Kidney epithelial cell (primary cell): ENCODE measurements around the gene TFIP11. TPM values are rescaled to one million over a fixed set of nuclear protein-coding genes. Genes with fewer than 3 reads are reported as not detected.

Experiments
- DNase-seq: peaks from one replicate; pipeline ENCODE4 v3.0.0-alpha.2; 2010; ENCODE audit warnings: low read depth
- H3K27me3 ChIP-seq: 2 replicates; pipeline ENCODE4 v1.6.0; 2011; ENCODE audit warnings: low read length; ENCODE audit not compliant: control insufficient read depth, insufficient read depth
- H3K36me3 ChIP-seq: 2 replicates; pipeline ENCODE4 v1.5.1; 2011; ENCODE audit warnings: low read length; ENCODE audit not compliant: control insufficient read depth, insufficient read depth
- H3K4me3 ChIP-seq: 2 replicates; pipeline ENCODE4 v1.5.1; 2011; ENCODE audit warnings: low read depth, mild to moderate bottlenecking, control low read depth, low read length
- total RNA-seq: library from RNA; depleted of rRNA; stranded (reverse); fragments of >200 nt; gene quantifications from 2 replicates; pipeline ENCODE4 v1.2.3, GENCODE V29; 2015
- TF ChIP-seq, protein P1 (sequence below): IDR thresholded peaks from 2 replicates; pipeline ENCODE4 v1.5.1; 2011; ENCODE audit warnings: mild to moderate bottlenecking, moderate library complexity, low read length, control low read depth, inconsistent platforms; ENCODE audit not compliant: insufficient read depth, poor library complexity, severe bottlenecking

TFIP11 gene
- total RNA-seq: 40.0 and 45.8 TPM in 2 replicates

DNA sequence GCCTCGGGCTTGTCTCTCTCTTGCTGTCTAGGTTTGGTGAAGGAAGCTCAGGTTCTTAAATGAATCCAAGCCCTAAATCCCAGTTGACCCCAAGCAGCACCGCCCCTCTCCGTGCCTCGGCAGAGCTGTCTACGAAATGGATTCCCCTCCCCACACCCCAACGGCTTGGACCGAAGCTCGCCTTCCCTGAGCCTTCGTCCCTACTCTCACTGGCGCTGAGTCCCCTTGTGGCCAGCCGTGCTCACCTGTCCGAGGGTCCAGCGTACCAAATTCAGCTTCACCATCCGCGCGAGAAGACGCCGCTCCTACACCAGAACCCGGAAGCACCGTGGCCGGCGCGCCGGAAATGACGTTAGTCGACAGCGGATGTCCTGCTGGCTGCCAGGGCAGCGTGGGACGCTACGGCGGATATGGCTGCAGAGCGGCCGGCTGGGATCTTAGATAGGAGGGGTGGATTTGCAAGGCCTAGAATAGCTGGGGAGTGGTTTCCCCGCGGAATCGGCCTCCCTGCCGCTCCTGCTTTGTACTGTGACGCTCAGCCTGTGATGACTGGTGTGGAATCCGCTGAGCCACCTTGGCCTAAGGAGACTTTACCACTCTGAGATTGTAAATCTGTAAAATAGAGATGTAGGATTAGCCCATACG is at the start of gene TFIP11:
Gene TFIP11 (minus strand): TSS at position 325 of the 645 bp plus-strand sequence. CDS start 2,201 bp downstream, outside the sequence.
- DNase-seq: peak; percentile 70
- Histone ChIP-seq H3K4me3 (peak within 1 kb of the TSS; percentile 94), H3K27me3 (no peaks in the 10 kb centered on the region), H3K36me3 (no peaks in the 10 kb centered on the region)
- TF ChIP-seq, protein P1, sequence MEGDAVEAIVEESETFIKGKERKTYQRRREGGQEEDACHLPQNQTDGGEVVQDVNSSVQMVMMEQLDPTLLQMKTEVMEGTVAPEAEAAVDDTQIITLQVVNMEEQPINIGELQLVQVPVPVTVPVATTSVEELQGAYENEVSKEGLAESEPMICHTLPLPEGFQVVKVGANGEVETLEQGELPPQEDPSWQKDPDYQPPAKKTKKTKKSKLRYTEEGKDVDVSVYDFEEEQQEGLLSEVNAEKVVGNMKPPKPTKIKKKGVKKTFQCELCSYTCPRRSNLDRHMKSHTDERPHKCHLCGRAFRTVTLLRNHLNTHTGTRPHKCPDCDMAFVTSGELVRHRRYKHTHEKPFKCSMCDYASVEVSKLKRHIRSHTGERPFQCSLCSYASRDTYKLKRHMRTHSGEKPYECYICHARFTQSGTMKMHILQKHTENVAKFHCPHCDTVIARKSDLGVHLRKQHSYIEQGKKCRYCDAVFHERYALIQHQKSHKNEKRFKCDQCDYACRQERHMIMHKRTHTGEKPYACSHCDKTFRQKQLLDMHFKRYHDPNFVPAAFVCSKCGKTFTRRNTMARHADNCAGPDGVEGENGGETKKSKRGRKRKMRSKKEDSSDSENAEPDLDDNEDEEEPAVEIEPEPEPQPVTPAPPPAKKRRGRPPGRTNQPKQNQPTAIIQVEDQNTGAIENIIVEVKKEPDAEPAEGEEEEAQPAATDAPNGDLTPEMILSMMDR: peak; percentile 7

DNA sequence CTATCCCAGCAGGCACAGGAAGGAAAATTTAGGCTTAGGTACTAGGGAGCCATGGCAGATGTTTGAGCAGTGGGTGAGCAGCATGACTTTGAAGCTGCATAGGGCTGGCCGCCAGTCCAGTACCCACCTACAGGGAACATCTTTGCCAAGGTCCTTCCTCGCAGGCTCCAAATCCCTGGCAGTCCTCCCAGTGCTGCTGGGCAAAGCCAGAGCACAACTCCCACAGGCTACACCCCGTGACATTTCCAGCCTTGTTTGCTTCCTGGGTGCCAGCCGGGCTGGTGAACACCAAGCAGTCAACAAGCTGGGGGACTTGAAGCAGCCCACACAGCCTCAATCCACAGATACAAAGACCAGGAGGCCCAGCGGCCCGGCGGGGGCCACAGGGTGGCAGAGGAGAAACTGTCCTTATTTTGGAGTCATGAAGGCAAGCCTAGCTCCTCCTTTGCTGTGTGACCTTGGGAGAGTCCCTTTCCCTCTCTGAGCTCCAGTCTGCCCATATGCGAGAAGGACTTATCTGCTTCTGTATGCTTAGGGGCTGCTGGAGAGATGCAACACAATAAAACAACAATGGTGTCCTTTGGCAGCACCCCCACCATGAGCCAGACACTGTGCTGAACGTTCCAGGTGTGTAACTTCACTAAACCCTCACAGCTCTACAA is 49.6 kb upstream of the TFIP11 start:
- H3K36me3 ChIP-seq: no peaks in the 10 kb centered on the region
- no peaks in the 10 kb centered on the region for H3K27me3 ChIP-seq
- TF ChIP-seq, protein P1: no peak
- H3K4me3 ChIP-seq: no peak overlapping the region
- DNase-seq: no peak

DNA sequence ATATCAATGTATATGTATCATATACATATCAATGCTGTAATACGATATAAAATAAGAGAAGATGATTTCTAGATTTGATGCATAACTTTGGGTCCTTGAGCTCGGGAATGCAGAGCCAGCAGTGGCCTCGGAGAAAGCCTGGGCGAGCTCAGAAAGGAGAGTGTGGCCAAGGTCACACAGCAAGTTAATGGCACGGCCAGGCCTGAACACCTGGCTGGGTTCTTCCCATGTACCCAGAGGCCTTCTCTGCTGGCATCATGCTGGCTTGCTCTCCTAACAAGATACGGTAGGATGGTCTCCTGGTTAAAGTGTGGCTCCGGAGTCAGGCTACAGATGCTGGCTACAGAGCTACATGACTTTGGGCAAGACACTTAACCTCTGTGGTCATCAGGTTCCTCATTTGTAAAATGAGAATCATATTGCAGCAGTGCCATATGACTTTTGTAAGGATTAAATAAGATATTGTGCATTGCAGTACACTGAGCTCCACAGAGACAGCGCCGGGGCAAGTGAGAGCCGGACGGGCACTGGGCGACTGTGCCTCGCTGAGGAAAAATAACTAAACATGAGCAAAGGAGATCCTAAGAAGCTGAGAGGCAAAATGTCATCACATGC is 47.8 kb upstream of the TFIP11 start:
- no peak for DNase-seq
- TF ChIP-seq, protein P1: no peak
- H3K27me3 ChIP-seq: no peaks in the 10 kb centered on the region
- no peak overlapping the region for H3K4me3 ChIP-seq
- no peaks in the 10 kb centered on the region for H3K36me3 ChIP-seq

DNA sequence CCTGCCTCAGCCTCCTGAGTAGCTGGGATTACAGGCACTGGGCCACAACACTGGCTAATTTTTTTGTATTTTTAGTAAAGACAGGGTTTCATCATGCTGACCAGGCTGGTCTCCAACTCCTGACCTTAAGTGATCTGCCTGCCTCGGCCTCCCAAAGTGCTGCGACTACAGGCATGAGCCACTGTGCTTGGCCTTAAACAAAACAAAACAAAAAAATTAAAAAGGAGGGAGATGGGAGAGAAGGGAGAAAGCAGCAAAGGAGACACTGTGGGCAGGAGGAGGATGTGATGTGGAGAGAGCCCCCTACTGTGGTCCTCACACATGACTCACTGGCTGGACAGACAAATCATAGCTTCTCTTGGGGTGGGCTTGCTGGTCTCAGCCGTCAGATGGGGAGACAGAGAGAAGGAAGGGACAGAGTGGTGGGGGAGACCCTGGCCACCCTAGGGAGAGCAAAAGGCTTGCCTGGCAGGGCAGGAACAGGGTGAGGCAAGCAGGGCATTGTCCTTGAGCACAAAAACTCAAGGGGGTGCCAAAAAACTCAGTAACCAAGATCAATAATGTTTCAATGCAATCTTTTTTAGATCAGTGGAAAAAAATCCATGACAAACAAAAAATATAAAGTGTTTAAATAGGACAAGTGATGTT is 46.1 kb upstream of the TFIP11 start:
- Histone ChIP-seq H3K27me3 (no peaks in the 10 kb centered on the region), H3K36me3 (no peaks in the 10 kb centered on the region), H3K4me3 (no peak overlapping the region)
- TF ChIP-seq, protein P1: no peak
- no peak for DNase-seq

DNA sequence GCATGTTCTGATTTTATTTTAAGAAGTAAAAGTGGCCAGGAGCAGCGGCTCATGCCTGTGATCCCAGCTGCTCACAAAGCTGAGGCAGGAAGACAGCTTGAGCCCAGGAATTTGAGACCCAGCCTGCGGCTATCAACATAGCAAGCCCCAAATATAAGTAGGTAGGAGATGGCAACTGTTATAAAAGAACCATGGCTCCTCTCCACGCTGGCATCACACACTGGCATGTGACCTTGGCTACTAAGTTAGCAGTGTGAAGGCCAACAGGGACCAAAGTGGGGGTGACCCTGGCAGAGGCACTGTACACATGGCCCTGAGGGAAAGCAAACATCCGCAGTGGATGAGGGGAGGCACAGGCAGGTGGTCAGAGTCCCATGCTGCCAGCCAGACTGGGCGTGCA is 44.6 kb upstream of the TFIP11 start:
- H3K4me3 ChIP-seq: no peak overlapping the region
- no peak for DNase-seq
- H3K36me3 ChIP-seq: no peaks in the 10 kb centered on the region
- TF ChIP-seq, protein P1: no peak
- H3K27me3 ChIP-seq: no peaks in the 10 kb centered on the region
